ENCODE measurements around the gene FAM227B.

- TF ChIP-seq EZH2 (IDR thresholded peaks at IDR 0.05; ENCODE audit: low read length, missing control alignments), result no peak
- TF ChIP-seq CTCF (conservative IDR thresholded peaks at IDR 0.05 in 1 of 2, IDR thresholded peaks at IDR 0.05 in 1 of 2; ENCODE audit: low read depth in 1 of 2, low read length in 2 of 2), result no peak
Observed at GRCh38 chr15:49624056-49624455, 3.4 kb upstream of the FAM227B start.
